Smooth muscle cell (in vitro differentiated cells): ENCODE results near the gene C10orf90. TPM values are rescaled to one million over a fixed set of nuclear protein-coding genes. Genes with fewer than 3 reads are reported as not detected.

Source experiments
- DNase-seq: peaks from one replicate; lab custom pipeline; 2025; ENCODE audit not compliant: unreplicated experiment; lab: John Stamatoyannopoulos, UW
- H2AFZ ChIP-seq: fragments of 200-600 bp; sonication (generic); 2 replicates; pipeline ENCODE4 v1.6.0; 2016; ENCODE audit warnings: antibody characterized with exemption, low read depth, mild to moderate bottlenecking
- H3F3A ChIP-seq: fragments of 200-600 bp; sonication (generic); 2 replicates; pipeline ENCODE4 v1.6.0; 2017; ENCODE audit warnings: antibody characterized with exemption, low read depth
- H3K27ac ChIP-seq: fragments of 200-600 bp; sonication (generic); 2 replicates; pipeline ENCODE4 v1.5.1; 2016; ENCODE audit warnings: low read depth, mild to moderate bottlenecking
- H3K27me3 ChIP-seq: fragments of 200-600 bp; sonication (generic); 2 replicates; pipeline ENCODE4 v1.6.1; 2016; ENCODE audit warnings: low read depth, mild to moderate bottlenecking
- H3K36me3 ChIP-seq: fragments of 200-600 bp; sonication (generic); 2 replicates; pipeline ENCODE4 v1.5.1; 2016; ENCODE audit warnings: low read depth
- H3K4me1 ChIP-seq: fragments of 200-600 bp; sonication (generic); 2 replicates; pipeline ENCODE4 v1.5.1; 2016; ENCODE audit warnings: low read depth
- H3K4me2 ChIP-seq: fragments of 200-600 bp; sonication (generic); 2 replicates; pipeline ENCODE4 v1.6.0; 2016; ENCODE audit warnings: mild to moderate bottlenecking
- H3K4me3 ChIP-seq: fragments of 200-600 bp; sonication (generic); 2 replicates; pipeline ENCODE4 v1.5.1; 2016; ENCODE audit warnings: mild to moderate bottlenecking
- H3K79me2 ChIP-seq: fragments of 200-600 bp; sonication (generic); 2 replicates; pipeline ENCODE4 v1.6.0; 2016; ENCODE audit warnings: low read depth, mild to moderate bottlenecking
- H3K9ac ChIP-seq: fragments of 200-600 bp; sonication (generic); 2 replicates; pipeline ENCODE4 v1.6.0; 2016; ENCODE audit warnings: low read depth
- H3K9me3 ChIP-seq: fragments of 200-600 bp; sonication (generic); replicated peaks from 2 replicates; pipeline ENCODE4 v1.5.1; 2016; ENCODE audit warnings: low read depth
- H4K20me1 ChIP-seq: fragments of 200-600 bp; sonication (generic); 2 replicates; pipeline ENCODE4 v1.6.0; 2016; ENCODE audit warnings: low read depth
- CTCF ChIP-seq: fragments of 200-600 bp; sonication (generic); IDR thresholded peaks from 2 replicates; pipeline ENCODE4 v1.5.1; 2017; ENCODE audit warnings: borderline replicate concordance, mild to moderate bottlenecking, antibody characterized with exemption; ENCODE audit not compliant: insufficient read depth, poor library complexity, severe bottlenecking
- WGBS: methylation state at CpG from one replicate; pipeline ENCODE4 v1.1.7; 2016; ENCODE audit warnings: low lambda C conversion rate; 5-methylcytosine and 5-hydroxymethylcytosine counted together
- polyA plus RNA-seq: library from polyadenylated mRNA; unstranded; fragments of >200 nt; fragmentation: Nextera tagmentation; extraction: Ambion mirVana; gene quantifications from 2 replicates; pipeline ENCODE4 v1.2.1, GENCODE V29; 2016
- total RNA-seq: library from RNA; depleted of rRNA; stranded (reverse); fragments of >200 nt; gene quantifications from 2 replicates; pipeline ENCODE4 v1.2.3, GENCODE V29; 2014

Gene C10orf90
- total and polyA plus RNA-seq, 2 experiments from 2014 or later, result 0.10 to 1.8 TPM

- peaks cover 26% of the 10 kb centered on the region for H3K4me1 ChIP-seq
- 84% methylated on average over 4 of the region's 4 CpGs for WGBS
- no peaks in the 10 kb centered on the region for H4K20me1 ChIP-seq
- H3K9ac ChIP-seq, result no peak overlapping the region
- TF ChIP-seq CTCF, result no peak
- H3F3A ChIP-seq, result peaks cover 22% of the 10 kb centered on the region
- H3K4me2 ChIP-seq, result no peak overlapping the region
- no peaks in the 10 kb centered on the region for H3K79me2 ChIP-seq
- H3K36me3 ChIP-seq, result no peaks in the 10 kb centered on the region
- DNase-seq, result no peak
- no peaks in the 10 kb centered on the region for H3K9me3 ChIP-seq
- no peak overlapping the region for H3K27ac ChIP-seq
- H3K4me3 ChIP-seq, result no peak overlapping the region
- H3K27me3 ChIP-seq, result no peaks in the 10 kb centered on the region
- H2AFZ ChIP-seq, result no peak overlapping the region
Measured at GRCh38 chr10:126393076-126393475, 277.4 kb downstream of the C10orf90 start.

- peak overlapping the region; percentile 91 for H3K27ac ChIP-seq
- H2AFZ ChIP-seq, result no peak overlapping the region
- H3K27me3 ChIP-seq, result no peaks in the 10 kb centered on the region
- no peaks in the 10 kb centered on the region for H4K20me1 ChIP-seq
- H3K4me2 ChIP-seq, result no peak overlapping the region
- peaks cover 20% of the 10 kb centered on the region for H3K4me1 ChIP-seq
- H3K9ac ChIP-seq, result no peak overlapping the region
- no peak for DNase-seq
- peaks cover 1% of the 10 kb centered on the region for H3K79me2 ChIP-seq
- no peaks in the 10 kb centered on the region for H3K9me3 ChIP-seq
- no peaks in the 10 kb centered on the region for H3K36me3 ChIP-seq
- H3K4me3 ChIP-seq, result no peak overlapping the region
- peaks cover 22% of the 10 kb centered on the region for H3F3A ChIP-seq
- 78% methylated on average over 8 of the region's 8 CpGs for WGBS
- TF ChIP-seq CTCF, result no peak
Measured at GRCh38 chr10:126392469-126392868, 278.0 kb downstream of the C10orf90 start.

- Histone ChIP-seq H3K9me3 (no peaks in the 10 kb centered on the region), H3K4me2 (peak overlapping the region; percentile 35), H4K20me1 (no peaks in the 10 kb centered on the region), H3K36me3 (no peaks in the 10 kb centered on the region), H3K27ac (peak overlapping the region; percentile 91), H2AFZ (no peak overlapping the region), H3K4me3 (no peak overlapping the region), H3K9ac (no peak overlapping the region), H3K4me1 (peaks cover 17% of the 10 kb centered on the region), H3K79me2 (peaks cover 5% of the 10 kb centered on the region), H3F3A (peaks cover 22% of the 10 kb centered on the region), H3K27me3 (no peaks in the 10 kb centered on the region)
- TF ChIP-seq CTCF, result no peak
- DNase-seq, result no peak
- WGBS, result 78% methylated on average over 6 of the region's 6 CpGs
Measured at GRCh38 chr10:126392068-126392467, 278.4 kb downstream of the C10orf90 start.

GRCh38 chr10:126391192-126391885 lies 279.2 kb downstream of the C10orf90 start:
- no peaks in the 10 kb centered on the region for H3K36me3 ChIP-seq
- WGBS, result 16% methylated on average over 9 of the region's 9 CpGs
- H4K20me1 ChIP-seq, result no peaks in the 10 kb centered on the region
- peaks cover 23% of the 10 kb centered on the region for H3K4me1 ChIP-seq
- no peak for DNase-seq
- peak overlapping the region; percentile 35 for H3K4me2 ChIP-seq
- H3F3A ChIP-seq, result peaks cover 22% of the 10 kb centered on the region
- no peaks in the 10 kb centered on the region for H3K27me3 ChIP-seq
- peak overlapping the region; percentile 6 for H3K9ac ChIP-seq
- no peaks in the 10 kb centered on the region for H3K9me3 ChIP-seq
- no peak overlapping the region for H3K4me3 ChIP-seq
- no peak for TF ChIP-seq CTCF
- peak overlapping the region; percentile 91 for H3K27ac ChIP-seq
- peaks cover 11% of the 10 kb centered on the region for H3K79me2 ChIP-seq
- H2AFZ ChIP-seq, result peak overlapping the region; percentile 35
